Measurements from ENCODE around the gene TYMS.

DNA sequence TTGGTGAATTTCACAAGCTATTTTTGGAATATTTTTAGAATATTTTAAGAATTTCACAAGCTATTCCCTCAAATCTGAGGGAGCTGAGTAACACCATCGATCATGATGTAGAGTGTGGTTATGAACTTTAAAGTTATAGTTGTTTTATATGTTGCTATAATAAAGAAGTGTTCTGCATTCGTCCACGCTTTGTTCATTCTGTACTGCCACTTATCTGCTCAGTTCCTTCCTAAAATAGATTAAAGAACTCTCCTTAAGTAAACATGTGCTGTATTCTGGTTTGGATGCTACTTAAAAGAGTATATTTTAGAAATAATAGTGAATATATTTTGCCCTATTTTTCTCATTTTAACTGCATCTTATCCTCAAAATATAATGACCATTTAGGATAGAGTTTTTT is 15.9 kb downstream of the TYMS start:
- TF ChIP-seq, protein P1, sequence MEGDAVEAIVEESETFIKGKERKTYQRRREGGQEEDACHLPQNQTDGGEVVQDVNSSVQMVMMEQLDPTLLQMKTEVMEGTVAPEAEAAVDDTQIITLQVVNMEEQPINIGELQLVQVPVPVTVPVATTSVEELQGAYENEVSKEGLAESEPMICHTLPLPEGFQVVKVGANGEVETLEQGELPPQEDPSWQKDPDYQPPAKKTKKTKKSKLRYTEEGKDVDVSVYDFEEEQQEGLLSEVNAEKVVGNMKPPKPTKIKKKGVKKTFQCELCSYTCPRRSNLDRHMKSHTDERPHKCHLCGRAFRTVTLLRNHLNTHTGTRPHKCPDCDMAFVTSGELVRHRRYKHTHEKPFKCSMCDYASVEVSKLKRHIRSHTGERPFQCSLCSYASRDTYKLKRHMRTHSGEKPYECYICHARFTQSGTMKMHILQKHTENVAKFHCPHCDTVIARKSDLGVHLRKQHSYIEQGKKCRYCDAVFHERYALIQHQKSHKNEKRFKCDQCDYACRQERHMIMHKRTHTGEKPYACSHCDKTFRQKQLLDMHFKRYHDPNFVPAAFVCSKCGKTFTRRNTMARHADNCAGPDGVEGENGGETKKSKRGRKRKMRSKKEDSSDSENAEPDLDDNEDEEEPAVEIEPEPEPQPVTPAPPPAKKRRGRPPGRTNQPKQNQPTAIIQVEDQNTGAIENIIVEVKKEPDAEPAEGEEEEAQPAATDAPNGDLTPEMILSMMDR (IDR thresholded peaks at IDR 0.05) = no peak
- TF ChIP-seq EZH2 (IDR thresholded peaks at IDR 0.05; ENCODE audit: borderline replicate concordance, insufficient read depth, low read depth, low read length, poor library complexity, severe bottlenecking) = no peak
